Ovary (tissue), 9 donors: Measurements from ENCODE around the gene TEX2. TPM values are rescaled to one million over a fixed set of nuclear protein-coding genes. Genes with fewer than 3 reads are reported as not detected.

ENCODE experiments used
- DNase-seq, 5 donors: peaks; one replicate each; pipeline ENCODE4 v3.0.0-alpha.2; 2019 to 2020
- H3K27ac ChIP-seq, 2 donors: fragments of 200-600 bp; one replicate each; pipeline versions ENCODE4 v1.5.1 to v1.8.0; 2019 to 2022
- H3K27me3 ChIP-seq: fragments of 200-600 bp; one replicate; pipeline ENCODE4 v1.8.0; 2022
- H3K36me3 ChIP-seq: fragments of 200-600 bp; sonication (generic); one replicate; pipeline ENCODE4 v1.5.1; 2019
- H3K4me1 ChIP-seq: one replicate; pipeline ENCODE4 v1.8.1; 2013; ENCODE audit warnings: mild to moderate bottlenecking, moderate library complexity; ENCODE audit not compliant: insufficient read depth
- H3K4me3 ChIP-seq: fragments of 200-600 bp; sonication (generic); one replicate; pipeline ENCODE4 v1.5.1; 2017
- H3K9me3 ChIP-seq, 2 donors: fragments of 200-600 bp in 1 of 2; sonication (generic) in 1 of 2; one replicate each; pipeline versions ENCODE4 v1.5.1 to v1.8.1; 2013 to 2019; ENCODE audit warnings: mild to moderate bottlenecking in 1 of 2, moderate library complexity in 1 of 2
- EP300 ChIP-seq: sonication (generic); formaldehyde crosslinking; IDR thresholded peaks from one replicate; pipeline ENCODE4 v1.6.1; 2017; ENCODE audit warnings: antibody characterized with exemption
- POLR2A ChIP-seq: fragments of 450-650 bp; IDR thresholded peaks from one replicate; pipeline ENCODE4 v1.6.1; 2017; ENCODE audit warnings: antibody characterized with exemption, mild to moderate bottlenecking, moderate library complexity
- WGBS, 3 donors: extraction: QIAGEN DNeasy Blood & Tissue Kit in 1 of 3; methylation state at CpG; one replicate each; pipeline versions ENCODE4 v1.1.5 to v1.1.7; 2013 to 2017; 5-methylcytosine and 5-hydroxymethylcytosine counted together
- intact Hi-C, 4 donors: fragments of 100-400 bp; cut with DNase I; formaldehyde crosslinking; loops; one replicate each; pipeline versions ENCODE4 v1.11.0 to v1.15.1; 2022 to 2023
- polyA plus RNA-seq, 2 donors: library from polyadenylated mRNA; stranded (reverse); fragments of 200-250 nt in 1 of 2; fragments of 350-450 nt in 1 of 2; fragmentation: Illumina TruSeq in 1 of 2; extraction: RNeasy Lipid Tissue Mini Kit (QIAGEN cat#74804) in 1 of 2; gene quantifications; one replicate each; pipeline ENCODE4 v1.2.3, GENCODE V29; 2013 to 2014
- total RNA-seq, 7 donors: library from RNA; depleted of rRNA in 2 of 7; stranded (reverse); fragments of >200 nt in 2 of 7; fragmentation: NEBNext Ultra II Directional in 3 of 7; extraction: Animal tissue kit (Norgen Biotek cat#: 25700) in 3 of 7; gene quantifications; one replicate each; pipeline versions ENCODE4 v1.1.0 to v1.2.4, GENCODE V29; 2016 to 2023
- TF ChIP-seq, protein P1 (sequence below), 3 donors: fragments of 450-650 bp in 2 of 3; fragments of 200-600 bp in 1 of 3; IDR thresholded peaks; one replicate each; pipeline versions ENCODE4 v1.5.1 to v1.8.0; 2016 to 2022; ENCODE audit warnings: antibody characterized with exemption in 3 of 3, mild to moderate bottlenecking in 1 of 3
- donor health status: DM: no; HTN: no; CAD: no; lungs with moderate emphysema.
- donor health status: DM: no; HTN: no; CAD: no.
- donor health status: Bipolar disorder and iron deficiency.
- donor health status: DM: yes; HTN: yes; CAD: no.
- donor health status: DM: no; HTN: no; CAD: no.
- donor health status: DM: yes; HTN: yes; CAD: no.

Gene TEX2
- total and polyA plus RNA-seq, 9 donors, result 13.9 to 36.7 (median 31.4) TPM

DNA sequence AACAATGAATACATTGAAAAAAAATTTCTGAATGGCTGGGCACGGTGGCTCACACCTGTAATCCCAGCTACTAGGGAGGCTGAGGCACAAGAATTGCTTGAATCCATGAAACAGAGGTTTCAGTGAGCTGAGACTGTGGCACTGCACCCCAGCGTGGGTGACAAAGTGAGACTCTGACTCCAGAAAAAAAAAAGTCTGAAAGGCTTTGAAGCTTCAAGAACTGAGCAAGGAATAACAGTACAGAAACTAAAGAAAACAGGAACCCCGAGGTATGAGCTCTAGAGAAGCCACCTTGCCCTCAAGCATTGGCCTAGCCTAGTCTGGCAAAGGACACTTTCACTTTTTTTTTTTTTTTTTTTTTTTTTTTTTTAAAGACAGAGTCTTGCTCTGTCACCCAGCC is 45.0 kb downstream of the TEX2 start:
- no peak for DNase-seq
- H3K4me1 ChIP-seq, result peaks cover 13% of the 10 kb centered on the region
- H3K27me3 ChIP-seq, result no peaks in the 10 kb centered on the region
- H3K9me3 ChIP-seq, result no peaks in the 10 kb centered on the region
- WGBS, 3 donors, result 91 to 94% (median 91%) methylated on average over 3 of the region's 3 CpGs
- TF ChIP-seq, protein P1, sequence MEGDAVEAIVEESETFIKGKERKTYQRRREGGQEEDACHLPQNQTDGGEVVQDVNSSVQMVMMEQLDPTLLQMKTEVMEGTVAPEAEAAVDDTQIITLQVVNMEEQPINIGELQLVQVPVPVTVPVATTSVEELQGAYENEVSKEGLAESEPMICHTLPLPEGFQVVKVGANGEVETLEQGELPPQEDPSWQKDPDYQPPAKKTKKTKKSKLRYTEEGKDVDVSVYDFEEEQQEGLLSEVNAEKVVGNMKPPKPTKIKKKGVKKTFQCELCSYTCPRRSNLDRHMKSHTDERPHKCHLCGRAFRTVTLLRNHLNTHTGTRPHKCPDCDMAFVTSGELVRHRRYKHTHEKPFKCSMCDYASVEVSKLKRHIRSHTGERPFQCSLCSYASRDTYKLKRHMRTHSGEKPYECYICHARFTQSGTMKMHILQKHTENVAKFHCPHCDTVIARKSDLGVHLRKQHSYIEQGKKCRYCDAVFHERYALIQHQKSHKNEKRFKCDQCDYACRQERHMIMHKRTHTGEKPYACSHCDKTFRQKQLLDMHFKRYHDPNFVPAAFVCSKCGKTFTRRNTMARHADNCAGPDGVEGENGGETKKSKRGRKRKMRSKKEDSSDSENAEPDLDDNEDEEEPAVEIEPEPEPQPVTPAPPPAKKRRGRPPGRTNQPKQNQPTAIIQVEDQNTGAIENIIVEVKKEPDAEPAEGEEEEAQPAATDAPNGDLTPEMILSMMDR (IDR thresholded peaks at IDR 0.05), result no peak
- TF ChIP-seq EP300 (no peak), POLR2A (no peak)
- no peaks in the 10 kb centered on the region for H3K36me3 ChIP-seq
- intact Hi-C loops, result no loop called here
- H3K4me3 ChIP-seq, result no peak overlapping the region
- no peak overlapping the region for H3K27ac ChIP-seq

DNA sequence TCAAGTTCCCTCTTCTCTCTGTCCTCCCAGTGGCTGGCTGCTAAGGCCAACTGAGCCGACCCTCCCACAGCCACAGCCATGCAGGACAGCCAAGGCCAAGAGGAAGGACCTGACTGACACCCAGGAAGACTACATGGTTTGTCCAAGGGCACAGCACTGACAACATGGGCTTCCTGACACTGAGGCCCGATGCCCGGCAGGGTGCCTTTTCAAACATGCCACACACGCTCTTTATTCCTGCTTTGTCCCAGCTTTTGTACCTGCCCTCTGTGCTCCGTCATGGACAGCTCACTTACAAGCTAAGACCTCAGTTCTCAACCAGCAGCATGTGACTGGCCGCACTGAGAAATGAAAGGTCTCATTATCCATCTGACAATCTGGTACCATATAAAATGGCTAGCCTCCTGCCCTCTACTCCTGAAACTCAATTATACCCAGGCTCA is 45.8 kb downstream of the TEX2 start:
- H3K27me3 ChIP-seq, result no peaks in the 10 kb centered on the region
- peak overlapping the region in 1 of 2 donors; percentile 60 for H3K27ac ChIP-seq
- H3K36me3 ChIP-seq, result no peaks in the 10 kb centered on the region
- WGBS, 3 donors, result 86 to 87% (median 86%) methylated on average over 6 of the region's 6 CpGs
- no peak overlapping the region for H3K4me3 ChIP-seq
- H3K4me1 ChIP-seq, result peaks cover 13% of the 10 kb centered on the region
- H3K9me3 ChIP-seq, result no peaks in the 10 kb centered on the region
- TF ChIP-seq POLR2A, result no peak
- TF ChIP-seq, protein P1 (IDR thresholded peaks at IDR 0.05), result no peak
- intact Hi-C loops, result no loop called here
- no peak for DNase-seq

DNA sequence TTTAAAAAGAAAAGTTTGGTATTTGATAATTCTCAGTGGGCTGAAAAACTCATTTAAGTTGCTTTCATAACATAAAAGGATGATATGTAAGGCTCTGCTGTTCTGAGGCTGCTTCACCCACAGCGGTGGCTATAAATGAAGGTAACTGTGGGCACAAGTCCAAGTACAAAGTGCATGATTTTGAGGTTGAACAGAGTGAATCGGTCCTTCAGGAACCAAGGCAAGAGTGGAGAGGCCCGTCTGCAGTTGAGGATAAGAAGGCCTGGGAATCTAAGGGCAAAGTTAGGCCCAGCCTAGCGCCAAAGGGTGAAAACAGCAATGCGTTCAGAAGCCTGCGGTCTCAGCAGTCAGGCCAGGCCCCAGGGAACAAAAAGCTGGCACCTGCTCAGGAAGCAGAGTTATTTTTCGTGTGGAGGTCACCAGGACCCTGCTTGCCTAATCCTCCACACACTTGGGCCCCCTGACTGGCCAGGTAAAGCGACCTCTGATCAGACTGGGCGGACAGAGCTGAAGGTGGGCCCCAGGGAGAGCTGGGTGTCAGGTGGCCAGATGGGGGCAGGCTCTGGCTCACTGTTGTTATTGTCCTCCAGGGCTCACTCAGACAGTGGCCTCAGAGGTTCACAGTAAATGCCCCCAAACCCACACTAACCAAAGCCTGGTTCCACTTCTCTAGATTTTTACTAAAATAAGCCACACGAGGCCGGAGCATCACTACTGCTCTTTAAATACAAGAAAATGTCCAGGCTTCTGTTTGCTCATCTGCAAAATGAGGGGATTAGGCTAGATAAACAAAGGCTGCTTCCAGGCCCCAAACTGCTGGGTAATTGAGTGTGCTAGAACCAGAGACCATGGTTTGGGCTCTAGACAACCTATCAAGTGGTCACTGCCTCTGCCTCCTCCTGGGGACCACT is 46.5 kb downstream of the TEX2 start:
- Histone ChIP-seq H3K36me3 (no peaks in the 10 kb centered on the region), H3K9me3 (no peaks in the 10 kb centered on the region), H3K27me3 (no peaks in the 10 kb centered on the region), H3K27ac (peak overlapping the region in 1 of 2 donors; percentile 60), H3K4me3 (no peak overlapping the region), H3K4me1 (peaks cover 13% of the 10 kb centered on the region)
- intact Hi-C loops, result no loop called here
- 34 to 39% (median 37%) methylated on average over 11 of the region's 11 CpGs for WGBS, 3 donors
- TF ChIP-seq, protein P1 (IDR thresholded peaks at IDR 0.05), result no peak
- TF ChIP-seq EP300, result no peak
- no peak for TF ChIP-seq POLR2A
- peak; percentile 38 to 69 (median 52) for DNase-seq

DNA sequence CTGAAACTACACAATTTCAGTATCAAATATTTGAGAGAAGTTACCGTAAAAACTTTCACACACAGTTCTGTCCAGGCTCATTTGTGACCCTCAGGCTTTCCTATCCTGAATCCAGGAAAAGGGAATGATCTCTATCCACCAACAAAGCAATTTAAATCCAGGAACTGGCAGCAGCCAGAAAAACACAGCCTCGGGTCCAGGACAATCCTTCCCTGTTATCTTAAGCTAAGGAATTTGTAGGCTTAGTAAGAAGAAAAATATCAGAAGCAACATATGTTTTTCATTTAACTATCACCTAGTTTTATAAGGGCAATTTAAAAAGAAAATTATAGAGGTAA is 47.1 kb downstream of the TEX2 start:
- H3K4me3 ChIP-seq, result no peak overlapping the region
- peaks cover 13% of the 10 kb centered on the region for H3K4me1 ChIP-seq
- intact Hi-C loops, result no loop called here
- H3K36me3 ChIP-seq, result no peaks in the 10 kb centered on the region
- H3K27me3 ChIP-seq, result no peaks in the 10 kb centered on the region
- WGBS, 3 donors, result 5 to 11% (median 8%) methylated on average over 2 of the region's 2 CpGs
- peak overlapping the region in 1 of 2 donors; percentile 60 for H3K27ac ChIP-seq
- TF ChIP-seq POLR2A (no peak), EP300 (no peak)
- TF ChIP-seq, protein P1 (IDR thresholded peaks at IDR 0.05), result no peak
- no peak for DNase-seq
- H3K9me3 ChIP-seq, result no peaks in the 10 kb centered on the region
